Loucy (cell line): ENCODE results near the gene CCDC51.

Source experiments
- EZH2phosphoT487 ChIP-seq: fragments of 200-600 bp; IDR thresholded peaks from 2 replicates; pipeline ENCODE4 v1.6.1; 2018; ENCODE audit warnings: antibody characterized with exemption, mild to moderate bottlenecking, moderate library complexity, borderline replicate concordance
- TF ChIP-seq, protein P1 (sequence below): fragments of 200-600 bp; sonication (generic); conservative IDR thresholded peaks from 2 replicates; pipeline ENCODE4 v1.5.1; 2014; ENCODE audit warnings: mild to moderate bottlenecking, antibody characterized with exemption, low read length

DNA sequence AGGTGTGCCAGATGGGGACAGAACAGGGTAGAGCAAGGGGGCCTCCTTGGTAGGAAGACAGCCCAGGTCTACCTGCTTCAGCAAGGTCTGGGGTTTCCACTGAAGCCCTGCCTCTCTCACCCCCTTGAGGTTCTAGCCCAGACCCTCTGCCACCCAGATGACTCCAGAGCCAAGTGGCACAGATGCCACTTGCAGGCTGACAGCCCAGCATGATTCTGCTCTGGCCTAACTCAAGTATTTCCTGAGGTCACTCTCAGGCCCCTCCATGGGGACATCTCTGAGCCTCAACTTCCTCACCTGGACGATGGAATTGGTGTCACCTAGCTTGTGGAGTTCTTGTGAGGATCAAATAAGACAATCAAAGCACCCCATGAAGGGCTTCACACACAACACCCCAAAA is 33.9 kb downstream of the CCDC51 start:
- TF ChIP-seq, protein P1, sequence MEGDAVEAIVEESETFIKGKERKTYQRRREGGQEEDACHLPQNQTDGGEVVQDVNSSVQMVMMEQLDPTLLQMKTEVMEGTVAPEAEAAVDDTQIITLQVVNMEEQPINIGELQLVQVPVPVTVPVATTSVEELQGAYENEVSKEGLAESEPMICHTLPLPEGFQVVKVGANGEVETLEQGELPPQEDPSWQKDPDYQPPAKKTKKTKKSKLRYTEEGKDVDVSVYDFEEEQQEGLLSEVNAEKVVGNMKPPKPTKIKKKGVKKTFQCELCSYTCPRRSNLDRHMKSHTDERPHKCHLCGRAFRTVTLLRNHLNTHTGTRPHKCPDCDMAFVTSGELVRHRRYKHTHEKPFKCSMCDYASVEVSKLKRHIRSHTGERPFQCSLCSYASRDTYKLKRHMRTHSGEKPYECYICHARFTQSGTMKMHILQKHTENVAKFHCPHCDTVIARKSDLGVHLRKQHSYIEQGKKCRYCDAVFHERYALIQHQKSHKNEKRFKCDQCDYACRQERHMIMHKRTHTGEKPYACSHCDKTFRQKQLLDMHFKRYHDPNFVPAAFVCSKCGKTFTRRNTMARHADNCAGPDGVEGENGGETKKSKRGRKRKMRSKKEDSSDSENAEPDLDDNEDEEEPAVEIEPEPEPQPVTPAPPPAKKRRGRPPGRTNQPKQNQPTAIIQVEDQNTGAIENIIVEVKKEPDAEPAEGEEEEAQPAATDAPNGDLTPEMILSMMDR: no peak
- TF ChIP-seq EZH2phosphoT487: no peak
